Fibroblast of peridontal ligament (primary cell): ENCODE measurements around the gene MTG1.
"Not testable (repeated sequence)": the region's sequence is repeated elsewhere in the genome, so short reads cannot be mapped to it uniquely, and the experiment has no call there.

ENCODE experiments used
- DNase-seq: peaks from one replicate; pipeline ENCODE4 v3.0.0-alpha.2; 2010; ENCODE audit errors: extremely low read depth

MTG1 gene

GRCh38 chr10:133466683-133467275 lies 72.8 kb downstream of the MTG1 start:
- DNase-seq: no peak

GRCh38 chr10:133467286-133467911 lies 73.4 kb downstream of the MTG1 start:
- DNase-seq: no peak

GRCh38 chr10:133469205-133469604 lies 75.2 kb downstream of the MTG1 start:
- not testable (repeated sequence) for DNase-seq

- DNase-seq: no peak
Observed at GRCh38 chr10:133471300-133472109, 77.5 kb downstream of the MTG1 start.
